ENCODE measurements around the gene STAG3. TPM values are rescaled to one million over a fixed set of nuclear protein-coding genes. Genes with fewer than 3 reads are reported as not detected.

Gene STAG3
- total and polyA plus RNA-seq, 9 of the 15 experiments (the other 6 are each of a cell fraction or from before 2014, with no cell fraction given), result 0.54 to 2.5 (median 1.7) TPM

DNA sequence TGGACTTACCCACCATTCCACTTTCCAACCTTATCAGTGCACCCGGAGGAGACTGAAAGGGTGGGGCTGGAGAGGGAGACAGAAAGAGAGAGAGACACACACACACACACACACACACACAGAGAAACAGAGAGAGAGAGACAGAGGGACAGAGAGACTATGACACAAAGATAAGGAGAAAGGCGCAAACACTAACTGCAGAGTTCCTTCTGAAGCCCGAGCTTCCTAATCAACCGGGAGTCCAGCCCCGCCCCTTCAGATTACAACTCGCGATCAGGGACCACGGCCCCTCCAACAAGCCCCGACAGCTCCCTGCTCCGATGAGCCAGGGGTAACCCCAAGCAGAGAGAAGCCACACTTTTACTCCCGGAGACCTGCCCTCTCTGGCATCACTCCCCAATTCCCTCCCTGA lies 9.8 kb upstream of the STAG3 start (continued):
- TF ChIP-seq, protein P1, sequence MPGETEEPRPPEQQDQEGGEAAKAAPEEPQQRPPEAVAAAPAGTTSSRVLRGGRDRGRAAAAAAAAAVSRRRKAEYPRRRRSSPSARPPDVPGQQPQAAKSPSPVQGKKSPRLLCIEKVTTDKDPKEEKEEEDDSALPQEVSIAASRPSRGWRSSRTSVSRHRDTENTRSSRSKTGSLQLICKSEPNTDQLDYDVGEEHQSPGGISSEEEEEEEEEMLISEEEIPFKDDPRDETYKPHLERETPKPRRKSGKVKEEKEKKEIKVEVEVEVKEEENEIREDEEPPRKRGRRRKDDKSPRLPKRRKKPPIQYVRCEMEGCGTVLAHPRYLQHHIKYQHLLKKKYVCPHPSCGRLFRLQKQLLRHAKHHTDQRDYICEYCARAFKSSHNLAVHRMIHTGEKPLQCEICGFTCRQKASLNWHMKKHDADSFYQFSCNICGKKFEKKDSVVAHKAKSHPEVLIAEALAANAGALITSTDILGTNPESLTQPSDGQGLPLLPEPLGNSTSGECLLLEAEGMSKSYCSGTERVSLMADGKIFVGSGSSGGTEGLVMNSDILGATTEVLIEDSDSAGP (CRISPR knock-in tag; IDR thresholded peaks at IDR 0.05), result no peak
- TF ChIP-seq, protein P2, sequence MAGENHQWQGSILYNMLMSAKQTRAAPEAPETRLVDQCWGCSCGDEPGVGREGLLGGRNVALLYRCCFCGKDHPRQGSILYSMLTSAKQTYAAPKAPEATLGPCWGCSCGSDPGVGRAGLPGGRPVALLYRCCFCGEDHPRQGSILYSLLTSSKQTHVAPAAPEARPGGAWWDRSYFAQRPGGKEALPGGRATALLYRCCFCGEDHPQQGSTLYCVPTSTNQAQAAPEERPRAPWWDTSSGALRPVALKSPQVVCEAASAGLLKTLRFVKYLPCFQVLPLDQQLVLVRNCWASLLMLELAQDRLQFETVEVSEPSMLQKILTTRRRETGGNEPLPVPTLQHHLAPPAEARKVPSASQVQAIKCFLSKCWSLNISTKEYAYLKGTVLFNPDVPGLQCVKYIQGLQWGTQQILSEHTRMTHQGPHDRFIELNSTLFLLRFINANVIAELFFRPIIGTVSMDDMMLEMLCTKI (IDR thresholded peaks at IDR 0.05; ENCODE audit: partially characterized antibody), result no peak
- TF ChIP-seq E2F3 (CRISPR knock-in tag; IDR thresholded peaks at IDR 0.05), result no peak
- TF ChIP-seq SRSF1 (IDR thresholded peaks at IDR 0.05; ENCODE audit: low read depth, low read length), result no peak
- TF ChIP-seq, protein P3, sequence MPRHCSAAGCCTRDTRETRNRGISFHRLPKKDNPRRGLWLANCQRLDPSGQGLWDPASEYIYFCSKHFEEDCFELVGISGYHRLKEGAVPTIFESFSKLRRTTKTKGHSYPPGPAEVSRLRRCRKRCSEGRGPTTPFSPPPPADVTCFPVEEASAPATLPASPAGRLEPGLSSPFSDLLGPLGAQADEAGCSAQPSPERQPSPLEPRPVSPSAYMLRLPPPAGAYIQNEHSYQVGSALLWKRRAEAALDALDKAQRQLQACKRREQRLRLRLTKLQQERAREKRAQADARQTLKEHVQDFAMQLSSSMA (CRISPR knock-in tag; IDR thresholded peaks at IDR 0.05), result no peak
- peak; percentile 86 for TF ChIP-seq CHD4 (IDR thresholded peaks at IDR 0.05; ENCODE audit: insufficient read depth, insufficient replicate concordance, low read depth, low read length, poor library complexity, severe bottlenecking)
- peak; percentile 49 for TF ChIP-seq CCNT2 (IDR thresholded peaks at IDR 0.05; ENCODE audit: borderline replicate concordance, extremely low read depth, insufficient read length, low read depth, low read length)
- TF ChIP-seq LARP7 (IDR thresholded peaks at IDR 0.05), result peak; percentile 99
- TF ChIP-seq, protein P4, sequence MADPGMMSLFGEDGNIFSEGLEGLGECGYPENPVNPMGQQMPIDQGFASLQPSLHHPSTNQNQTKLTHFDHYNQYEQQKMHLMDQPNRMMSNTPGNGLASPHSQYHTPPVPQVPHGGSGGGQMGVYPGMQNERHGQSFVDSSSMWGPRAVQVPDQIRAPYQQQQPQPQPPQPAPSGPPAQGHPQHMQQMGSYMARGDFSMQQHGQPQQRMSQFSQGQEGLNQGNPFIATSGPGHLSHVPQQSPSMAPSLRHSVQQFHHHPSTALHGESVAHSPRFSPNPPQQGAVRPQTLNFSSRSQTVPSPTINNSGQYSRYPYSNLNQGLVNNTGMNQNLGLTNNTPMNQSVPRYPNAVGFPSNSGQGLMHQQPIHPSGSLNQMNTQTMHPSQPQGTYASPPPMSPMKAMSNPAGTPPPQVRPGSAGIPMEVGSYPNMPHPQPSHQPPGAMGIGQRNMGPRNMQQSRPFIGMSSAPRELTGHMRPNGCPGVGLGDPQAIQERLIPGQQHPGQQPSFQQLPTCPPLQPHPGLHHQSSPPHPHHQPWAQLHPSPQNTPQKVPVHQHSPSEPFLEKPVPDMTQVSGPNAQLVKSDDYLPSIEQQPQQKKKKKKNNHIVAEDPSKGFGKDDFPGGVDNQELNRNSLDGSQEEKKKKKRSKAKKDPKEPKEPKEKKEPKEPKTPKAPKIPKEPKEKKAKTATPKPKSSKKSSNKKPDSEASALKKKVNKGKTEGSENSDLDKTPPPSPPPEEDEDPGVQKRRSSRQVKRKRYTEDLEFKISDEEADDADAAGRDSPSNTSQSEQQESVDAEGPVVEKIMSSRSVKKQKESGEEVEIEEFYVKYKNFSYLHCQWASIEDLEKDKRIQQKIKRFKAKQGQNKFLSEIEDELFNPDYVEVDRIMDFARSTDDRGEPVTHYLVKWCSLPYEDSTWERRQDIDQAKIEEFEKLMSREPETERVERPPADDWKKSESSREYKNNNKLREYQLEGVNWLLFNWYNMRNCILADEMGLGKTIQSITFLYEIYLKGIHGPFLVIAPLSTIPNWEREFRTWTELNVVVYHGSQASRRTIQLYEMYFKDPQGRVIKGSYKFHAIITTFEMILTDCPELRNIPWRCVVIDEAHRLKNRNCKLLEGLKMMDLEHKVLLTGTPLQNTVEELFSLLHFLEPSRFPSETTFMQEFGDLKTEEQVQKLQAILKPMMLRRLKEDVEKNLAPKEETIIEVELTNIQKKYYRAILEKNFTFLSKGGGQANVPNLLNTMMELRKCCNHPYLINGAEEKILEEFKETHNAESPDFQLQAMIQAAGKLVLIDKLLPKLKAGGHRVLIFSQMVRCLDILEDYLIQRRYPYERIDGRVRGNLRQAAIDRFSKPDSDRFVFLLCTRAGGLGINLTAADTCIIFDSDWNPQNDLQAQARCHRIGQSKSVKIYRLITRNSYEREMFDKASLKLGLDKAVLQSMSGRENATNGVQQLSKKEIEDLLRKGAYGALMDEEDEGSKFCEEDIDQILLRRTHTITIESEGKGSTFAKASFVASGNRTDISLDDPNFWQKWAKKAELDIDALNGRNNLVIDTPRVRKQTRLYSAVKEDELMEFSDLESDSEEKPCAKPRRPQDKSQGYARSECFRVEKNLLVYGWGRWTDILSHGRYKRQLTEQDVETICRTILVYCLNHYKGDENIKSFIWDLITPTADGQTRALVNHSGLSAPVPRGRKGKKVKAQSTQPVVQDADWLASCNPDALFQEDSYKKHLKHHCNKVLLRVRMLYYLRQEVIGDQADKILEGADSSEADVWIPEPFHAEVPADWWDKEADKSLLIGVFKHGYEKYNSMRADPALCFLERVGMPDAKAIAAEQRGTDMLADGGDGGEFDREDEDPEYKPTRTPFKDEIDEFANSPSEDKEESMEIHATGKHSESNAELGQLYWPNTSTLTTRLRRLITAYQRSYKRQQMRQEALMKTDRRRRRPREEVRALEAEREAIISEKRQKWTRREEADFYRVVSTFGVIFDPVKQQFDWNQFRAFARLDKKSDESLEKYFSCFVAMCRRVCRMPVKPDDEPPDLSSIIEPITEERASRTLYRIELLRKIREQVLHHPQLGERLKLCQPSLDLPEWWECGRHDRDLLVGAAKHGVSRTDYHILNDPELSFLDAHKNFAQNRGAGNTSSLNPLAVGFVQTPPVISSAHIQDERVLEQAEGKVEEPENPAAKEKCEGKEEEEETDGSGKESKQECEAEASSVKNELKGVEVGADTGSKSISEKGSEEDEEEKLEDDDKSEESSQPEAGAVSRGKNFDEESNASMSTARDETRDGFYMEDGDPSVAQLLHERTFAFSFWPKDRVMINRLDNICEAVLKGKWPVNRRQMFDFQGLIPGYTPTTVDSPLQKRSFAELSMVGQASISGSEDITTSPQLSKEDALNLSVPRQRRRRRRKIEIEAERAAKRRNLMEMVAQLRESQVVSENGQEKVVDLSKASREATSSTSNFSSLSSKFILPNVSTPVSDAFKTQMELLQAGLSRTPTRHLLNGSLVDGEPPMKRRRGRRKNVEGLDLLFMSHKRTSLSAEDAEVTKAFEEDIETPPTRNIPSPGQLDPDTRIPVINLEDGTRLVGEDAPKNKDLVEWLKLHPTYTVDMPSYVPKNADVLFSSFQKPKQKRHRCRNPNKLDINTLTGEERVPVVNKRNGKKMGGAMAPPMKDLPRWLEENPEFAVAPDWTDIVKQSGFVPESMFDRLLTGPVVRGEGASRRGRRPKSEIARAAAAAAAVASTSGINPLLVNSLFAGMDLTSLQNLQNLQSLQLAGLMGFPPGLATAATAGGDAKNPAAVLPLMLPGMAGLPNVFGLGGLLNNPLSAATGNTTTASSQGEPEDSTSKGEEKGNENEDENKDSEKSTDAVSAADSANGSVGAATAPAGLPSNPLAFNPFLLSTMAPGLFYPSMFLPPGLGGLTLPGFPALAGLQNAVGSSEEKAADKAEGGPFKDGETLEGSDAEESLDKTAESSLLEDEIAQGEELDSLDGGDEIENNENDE (IDR thresholded peaks at IDR 0.05; ENCODE audit: low read depth, low read length), result no peak
- no peak for TF ChIP-seq CEBPG (CRISPR knock-in tag; IDR thresholded peaks at IDR 0.05)
- TF ChIP-seq CEBPG (tag; conservative IDR thresholded peaks at IDR 0.05 in 1 of 2, IDR thresholded peaks at IDR 0.05 in 1 of 2), result no peak
- TF ChIP-seq ZNF445 (CRISPR knock-in tag; IDR thresholded peaks at IDR 0.05; ENCODE audit: low read depth), result no peak

All from K562 (cell line).